HEK293 (cell line): ENCODE data around the gene RCOR2.

ENCODE experiments used
- REST ChIP-seq: fragments of 450-650 bp; formaldehyde crosslinking; IDR thresholded peaks from 2 replicates; pipeline ENCODE4 v1.5.1; 2016; ENCODE audit warnings: missing biosample characterization, missing genetic modification characterization
- ZNF302 ChIP-seq: fragments of 450-650 bp; formaldehyde crosslinking; IDR thresholded peaks from 2 replicates; pipeline ENCODE4 v1.5.1; 2016; ENCODE audit warnings: missing biosample characterization, missing genetic modification characterization, low read depth
- ZNF561 ChIP-seq: fragments of 450-650 bp; IDR thresholded peaks from 2 replicates; pipeline ENCODE4 v1.5.1; 2018; ENCODE audit warnings: missing biosample characterization, missing genetic modification characterization, borderline replicate concordance
- ZNF76 ChIP-seq: fragments of 450-650 bp; formaldehyde crosslinking; IDR thresholded peaks from 2 replicates; pipeline ENCODE4; 2016; ENCODE audit warnings: low read depth, missing biosample characterization, missing genetic modification characterization, borderline replicate concordance

- TF ChIP-seq REST (tag by site-specific recombination) = no peak
- no peak for TF ChIP-seq ZNF561 (tag by site-specific recombination)
- TF ChIP-seq ZNF76 (tag by site-specific recombination) = no peak
- TF ChIP-seq ZNF302 = no peak
Observed at GRCh38 chr11:63871962-63872799, 44.8 kb downstream of the RCOR2 start.
